ENCODE results near the gene SPATA20. TPM values are rescaled to one million over a fixed set of nuclear protein-coding genes. Genes with fewer than 3 reads are reported as not detected.

SPATA20 gene
- total and polyA plus RNA-seq, 2 of the 8 experiments (the other 6 are each of a cell fraction or from before 2014, with no cell fraction given), result 16.2 to 17.5 TPM

DNA sequence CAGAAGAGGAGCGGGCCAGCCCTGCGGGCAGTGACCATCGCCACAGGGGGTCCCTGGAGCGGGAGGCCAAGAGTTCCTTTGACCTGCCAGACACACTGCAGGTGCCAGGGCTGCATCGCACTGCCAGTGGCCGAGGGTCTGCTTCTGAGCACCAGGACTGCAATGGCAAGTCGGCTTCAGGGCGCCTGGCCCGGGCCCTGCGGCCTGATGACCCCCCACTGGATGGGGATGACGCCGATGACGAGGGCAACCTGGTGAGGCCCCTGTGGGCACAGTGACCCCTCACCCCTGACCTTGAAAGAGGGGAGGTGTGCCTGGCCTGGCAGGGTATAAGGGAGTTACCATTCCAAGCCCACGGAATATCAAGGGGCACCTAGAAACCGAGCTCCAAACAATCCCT is 52.6 kb downstream of the SPATA20 start (continued):
- TF ChIP-seq CHD7 (IDR thresholded peaks at IDR 0.05; ENCODE audit: insufficient replicate concordance, low read length) (no peak), EP300 (IDR thresholded peaks at IDR 0.05; ENCODE audit: borderline replicate concordance in 1 of 2, low read depth in 2 of 2, low read length in 2 of 2) (no peak), SAP30 (IDR thresholded peaks at IDR 0.05; ENCODE audit: insufficient read depth, insufficient replicate concordance, low read length) (no peak), BCL11A (IDR thresholded peaks at IDR 0.05; ENCODE audit: low read depth in 2 of 2, low read length in 2 of 2) (no peak)
- TF ChIP-seq, protein P1, sequence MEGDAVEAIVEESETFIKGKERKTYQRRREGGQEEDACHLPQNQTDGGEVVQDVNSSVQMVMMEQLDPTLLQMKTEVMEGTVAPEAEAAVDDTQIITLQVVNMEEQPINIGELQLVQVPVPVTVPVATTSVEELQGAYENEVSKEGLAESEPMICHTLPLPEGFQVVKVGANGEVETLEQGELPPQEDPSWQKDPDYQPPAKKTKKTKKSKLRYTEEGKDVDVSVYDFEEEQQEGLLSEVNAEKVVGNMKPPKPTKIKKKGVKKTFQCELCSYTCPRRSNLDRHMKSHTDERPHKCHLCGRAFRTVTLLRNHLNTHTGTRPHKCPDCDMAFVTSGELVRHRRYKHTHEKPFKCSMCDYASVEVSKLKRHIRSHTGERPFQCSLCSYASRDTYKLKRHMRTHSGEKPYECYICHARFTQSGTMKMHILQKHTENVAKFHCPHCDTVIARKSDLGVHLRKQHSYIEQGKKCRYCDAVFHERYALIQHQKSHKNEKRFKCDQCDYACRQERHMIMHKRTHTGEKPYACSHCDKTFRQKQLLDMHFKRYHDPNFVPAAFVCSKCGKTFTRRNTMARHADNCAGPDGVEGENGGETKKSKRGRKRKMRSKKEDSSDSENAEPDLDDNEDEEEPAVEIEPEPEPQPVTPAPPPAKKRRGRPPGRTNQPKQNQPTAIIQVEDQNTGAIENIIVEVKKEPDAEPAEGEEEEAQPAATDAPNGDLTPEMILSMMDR (IDR thresholded peaks at IDR 0.05; ENCODE audit: control extremely low read depth in 1 of 3, insufficient read depth in 1 of 3, low read depth in 1 of 3, low read length in 3 of 3), result no peak
